Measurements from ENCODE around the gene STIM2.
"Not testable (repeated sequence)": the region's sequence is repeated elsewhere in the genome, so short reads cannot be mapped to it uniquely, and the experiment has no call there.

The STIM2 gene

GRCh38 chr4:26821677-26822503 lies 38.8 kb upstream of the STIM2 start:
- no peak for DNase-seq (ENCODE audit: low read depth, low spot score)
- Histone ChIP-seq H3K36me3 (ENCODE audit: control insufficient read depth, insufficient read depth, low read length) (no peaks in the 10 kb centered on the region), H3K4me3 (ENCODE audit: low read length) (no peak overlapping the region), H3K9me3 (ENCODE audit: control insufficient read depth, insufficient read depth, low read length) (no peaks in the 10 kb centered on the region), H3K27me3 (ENCODE audit: control insufficient read depth, insufficient read depth, low read length) (no peaks in the 10 kb centered on the region), H3K4me1 (ENCODE audit: control insufficient read depth, insufficient read depth, low read length) (no peaks in the 10 kb centered on the region; the same call in 1 of the 2 replicates), H3K27ac (ENCODE audit: low read length) (no peak overlapping the region)
- WGBS (ENCODE audit: insufficient coverage, insufficient read length): no CpG with 5 or more reads among the region's 11 CpGs

- Histone ChIP-seq H3K4me1 (ENCODE audit: control insufficient read depth, insufficient read depth, low read length) (no peaks in the 10 kb centered on the region; the same call in 1 of the 2 replicates), H3K36me3 (ENCODE audit: control insufficient read depth, insufficient read depth, low read length) (no peaks in the 10 kb centered on the region), H3K27ac (ENCODE audit: low read length) (no peak overlapping the region), H3K27me3 (ENCODE audit: control insufficient read depth, insufficient read depth, low read length) (no peaks in the 10 kb centered on the region), H3K9me3 (ENCODE audit: control insufficient read depth, insufficient read depth, low read length) (no peaks in the 10 kb centered on the region), H3K4me3 (ENCODE audit: low read length) (no peak overlapping the region)
- WGBS (ENCODE audit: insufficient coverage, insufficient read length): no CpG with 5 or more reads among the region's 6 CpGs
- no peak for DNase-seq (ENCODE audit: low read depth, low spot score)
Observed at GRCh38 chr4:26822546-26822945, 38.1 kb upstream of the STIM2 start.

GRCh38 chr4:26822974-26823373 lies 37.7 kb upstream of the STIM2 start:
- H3K4me1 ChIP-seq (ENCODE audit: control insufficient read depth, insufficient read depth, low read length); H3K27ac ChIP-seq (ENCODE audit: low read length); H3K9me3 ChIP-seq (ENCODE audit: control insufficient read depth, insufficient read depth, low read length); H3K4me3 ChIP-seq (ENCODE audit: low read length); DNase-seq (ENCODE audit: low read depth, low spot score); H3K27me3 ChIP-seq (ENCODE audit: control insufficient read depth, insufficient read depth, low read length); H3K36me3 ChIP-seq (ENCODE audit: control insufficient read depth, insufficient read depth, low read length): not testable (repeated sequence)
- no CpG with 5 or more reads among the region's 6 CpGs for WGBS (ENCODE audit: insufficient coverage, insufficient read length)

GRCh38 chr4:26823583-26823982 lies 37.1 kb upstream of the STIM2 start:
- no CpG with 5 or more reads among the region's 3 CpGs for WGBS (ENCODE audit: insufficient coverage, insufficient read length)
- H3K27me3 ChIP-seq (ENCODE audit: control insufficient read depth, insufficient read depth, low read length): no peaks in the 10 kb centered on the region

GRCh38 chr4:26824667-26825066 lies 36.0 kb upstream of the STIM2 start:
- Histone ChIP-seq H3K36me3 (ENCODE audit: control insufficient read depth, insufficient read depth, low read length) (no peaks in the 10 kb centered on the region), H3K4me3 (ENCODE audit: low read length) (no peak overlapping the region), H3K27me3 (ENCODE audit: control insufficient read depth, insufficient read depth, low read length) (no peaks in the 10 kb centered on the region), H3K9me3 (ENCODE audit: control insufficient read depth, insufficient read depth, low read length) (no peaks in the 10 kb centered on the region), H3K4me1 (ENCODE audit: control insufficient read depth, insufficient read depth, low read length) (no peaks in the 10 kb centered on the region), H3K27ac (ENCODE audit: low read length) (no peak overlapping the region)
- no CpG with 5 or more reads among the region's 2 CpGs for WGBS (ENCODE audit: insufficient coverage, insufficient read length)
- no peak for DNase-seq (ENCODE audit: low read depth, low spot score)

More at GRCh38 chr4:26823583-26823982, 37.1 kb upstream of the STIM2 start:
- Histone ChIP-seq H3K4me3 (ENCODE audit: low read length) (no peak overlapping the region), H3K9me3 (ENCODE audit: control insufficient read depth, insufficient read depth, low read length) (no peaks in the 10 kb centered on the region), H3K36me3 (ENCODE audit: control insufficient read depth, insufficient read depth, low read length) (no peaks in the 10 kb centered on the region), H3K27ac (ENCODE audit: low read length) (no peak overlapping the region), H3K4me1 (ENCODE audit: control insufficient read depth, insufficient read depth, low read length) (no peaks in the 10 kb centered on the region; the same call in 1 of the 2 replicates)
- DNase-seq (ENCODE audit: low read depth, low spot score): no peak

GRCh38 chr4:26826721-26827120 lies 33.9 kb upstream of the STIM2 start:
- WGBS (ENCODE audit: insufficient coverage, insufficient read length): no CpG with 5 or more reads among the region's 9 CpGs
- Histone ChIP-seq H3K4me3 (ENCODE audit: low read length) (no peak overlapping the region), H3K36me3 (ENCODE audit: control insufficient read depth, insufficient read depth, low read length) (no peaks in the 10 kb centered on the region), H3K27ac (ENCODE audit: low read length) (no peak overlapping the region), H3K9me3 (ENCODE audit: control insufficient read depth, insufficient read depth, low read length) (no peaks in the 10 kb centered on the region), H3K4me1 (ENCODE audit: control insufficient read depth, insufficient read depth, low read length) (peaks cover 2% of the 10 kb centered on the region; the same call in 1 of the 2 replicates), H3K27me3 (ENCODE audit: control insufficient read depth, insufficient read depth, low read length) (no peaks in the 10 kb centered on the region)
- DNase-seq (ENCODE audit: low read depth, low spot score): no peak

- not testable (repeated sequence) for H3K27ac ChIP-seq (ENCODE audit: low read length); H3K9me3 ChIP-seq (ENCODE audit: control insufficient read depth, insufficient read depth, low read length); H3K27me3 ChIP-seq (ENCODE audit: control insufficient read depth, insufficient read depth, low read length); H3K4me3 ChIP-seq (ENCODE audit: low read length); DNase-seq (ENCODE audit: low read depth, low spot score); H3K36me3 ChIP-seq (ENCODE audit: control insufficient read depth, insufficient read depth, low read length); H3K4me1 ChIP-seq (ENCODE audit: control insufficient read depth, insufficient read depth, low read length)
- WGBS (ENCODE audit: insufficient coverage, insufficient read length): no CpG with 5 or more reads among the region's 6 CpGs
Observed at GRCh38 chr4:26827336-26827735, 33.3 kb upstream of the STIM2 start.

GRCh38 chr4:26827798-26828197 lies 32.8 kb upstream of the STIM2 start:
- Histone ChIP-seq H3K4me1 (ENCODE audit: control insufficient read depth, insufficient read depth, low read length) (peaks cover 2% of the 10 kb centered on the region; the same call in 1 of the 2 replicates), H3K36me3 (ENCODE audit: control insufficient read depth, insufficient read depth, low read length) (no peaks in the 10 kb centered on the region), H3K27me3 (ENCODE audit: control insufficient read depth, insufficient read depth, low read length) (no peaks in the 10 kb centered on the region), H3K27ac (ENCODE audit: low read length) (no peak overlapping the region), H3K4me3 (ENCODE audit: low read length) (no peak overlapping the region), H3K9me3 (ENCODE audit: control insufficient read depth, insufficient read depth, low read length) (no peaks in the 10 kb centered on the region)
- WGBS (ENCODE audit: insufficient coverage, insufficient read length): no CpG with 5 or more reads among the region's 6 CpGs
- no peak for DNase-seq (ENCODE audit: low read depth, low spot score)

- no CpG with 5 or more reads among the region's 4 CpGs for WGBS (ENCODE audit: insufficient coverage, insufficient read length)
- Histone ChIP-seq H3K36me3 (ENCODE audit: control insufficient read depth, insufficient read depth, low read length) (no peaks in the 10 kb centered on the region), H3K27me3 (ENCODE audit: control insufficient read depth, insufficient read depth, low read length) (no peaks in the 10 kb centered on the region), H3K27ac (ENCODE audit: low read length) (no peak overlapping the region), H3K9me3 (ENCODE audit: control insufficient read depth, insufficient read depth, low read length) (no peaks in the 10 kb centered on the region), H3K4me3 (ENCODE audit: low read length) (no peak overlapping the region), H3K4me1 (ENCODE audit: control insufficient read depth, insufficient read depth, low read length) (peaks cover 2% of the 10 kb centered on the region; the same call in 1 of the 2 replicates)
- DNase-seq (ENCODE audit: low read depth, low spot score): no peak
Observed at GRCh38 chr4:26829018-26829417, 31.6 kb upstream of the STIM2 start.

- no peak for DNase-seq (ENCODE audit: low read depth, low spot score)
- Histone ChIP-seq H3K27me3 (ENCODE audit: control insufficient read depth, insufficient read depth, low read length) (no peaks in the 10 kb centered on the region), H3K9me3 (ENCODE audit: control insufficient read depth, insufficient read depth, low read length) (no peaks in the 10 kb centered on the region), H3K4me3 (ENCODE audit: low read length) (no peak overlapping the region), H3K36me3 (ENCODE audit: control insufficient read depth, insufficient read depth, low read length) (no peaks in the 10 kb centered on the region), H3K27ac (ENCODE audit: low read length) (no peak overlapping the region), H3K4me1 (ENCODE audit: control insufficient read depth, insufficient read depth, low read length) (peaks cover 2% of the 10 kb centered on the region; the same call in 1 of the 2 replicates)
- WGBS (ENCODE audit: insufficient coverage, insufficient read length): no CpG with 5 or more reads among the region's 2 CpGs
Observed at GRCh38 chr4:26830033-26830432, 30.6 kb upstream of the STIM2 start.

- no CpG with 5 or more reads among the region's 4 CpGs for WGBS (ENCODE audit: insufficient coverage, insufficient read length)
- no peak overlapping the region for H3K27ac ChIP-seq (ENCODE audit: low read length)
- no peak overlapping the region for H3K4me3 ChIP-seq (ENCODE audit: low read length)
- DNase-seq (ENCODE audit: low read depth, low spot score): no peak
- peaks cover 2% of the 10 kb centered on the region; the same call in 1 of the 2 replicates for H3K4me1 ChIP-seq (ENCODE audit: control insufficient read depth, insufficient read depth, low read length)
- H3K9me3 ChIP-seq (ENCODE audit: control insufficient read depth, insufficient read depth, low read length): no peaks in the 10 kb centered on the region
- no peaks in the 10 kb centered on the region for H3K27me3 ChIP-seq (ENCODE audit: control insufficient read depth, insufficient read depth, low read length)
- no peaks in the 10 kb centered on the region for H3K36me3 ChIP-seq (ENCODE audit: control insufficient read depth, insufficient read depth, low read length)
Observed at GRCh38 chr4:26830701-26831100, 29.9 kb upstream of the STIM2 start.

All from iPS DF 6.9 (cell line).